H1 (cell line): ENCODE data around the gene TRDMT1. TPM values are rescaled to one million over a fixed set of nuclear protein-coding genes. Genes with fewer than 3 reads are reported as not detected.

ENCODE experiments used
- CTCF ChIA-PET: fragments of 300-600 bp; sonication (Branson Sonifier 250); formaldehyde crosslinking; loops from one replicate; lab custom pipeline; 2021; ENCODE audit not compliant: partially characterized antibody; lab: Charles Lee
- POLR2A ChIA-PET: fragments of 300-600 bp; sonication (Branson Sonifier 250); formaldehyde crosslinking; loops from one replicate; lab custom pipeline; 2021; ENCODE audit warnings: inconsistent platforms; ENCODE audit not compliant: partially characterized antibody; lab: Charles Lee
- DNase-seq, 2 experiments: peaks; one replicate each; pipeline versions ENCODE4 v3.0.0 to v3.0.0-alpha.2; 2010 to 2022; ENCODE audit warnings: low spot score in 2 of 2, low read depth in 1 of 2, mixed read lengths in 1 of 2
- FAIRE-seq: peaks from 2 replicates; lab custom pipeline; 2011; peaks lifted over from hg19 to GRCh38; lab: Jason Lieb, UNC
- H2AFZ ChIP-seq: 2 replicates; pipeline ENCODE4 v1.8.1; 2012; ENCODE audit warnings: low read length, inconsistent platforms
- H2AK5ac ChIP-seq: 2 replicates; pipeline ENCODE4 v1.6.1; 2013; ENCODE audit warnings: low read depth, low read length
- H2BK120ac ChIP-seq: replicated peaks from 2 replicates; pipeline ENCODE3; 2013; ENCODE audit warnings: low read depth, low read length, inconsistent platforms
- H2BK12ac ChIP-seq: 2 replicates; pipeline ENCODE4 v1.6.1; 2013; ENCODE audit warnings: low read depth, low read length
- H2BK15ac ChIP-seq: 2 replicates; pipeline ENCODE4 v1.6.1; 2013; ENCODE audit warnings: low read length
- H2BK20ac ChIP-seq: 2 replicates; pipeline ENCODE4 v1.6.1; 2013; ENCODE audit warnings: low read length
- H2BK5ac ChIP-seq: 2 replicates; pipeline ENCODE4 v1.6.1; 2013; ENCODE audit warnings: low read depth, low read length
- H3K14ac ChIP-seq: 2 replicates; pipeline ENCODE4 v1.6.1; 2013; ENCODE audit warnings: inconsistent platforms; ENCODE audit not compliant: insufficient read length
- H3K18ac ChIP-seq: 2 replicates; pipeline ENCODE4 v1.6.1; 2013; ENCODE audit warnings: low read length; ENCODE audit errors: extremely low read depth
- H3K23ac ChIP-seq: 2 replicates; pipeline ENCODE4 v1.6.1; 2013; ENCODE audit warnings: inconsistent platforms; ENCODE audit not compliant: insufficient read length
- H3K23me2 ChIP-seq: 2 replicates; pipeline ENCODE4 v1.6.1; 2013; ENCODE audit warnings: low read depth, low read length
- H3K27ac ChIP-seq: 2 replicates; pipeline ENCODE4 v1.6.1; 2011; ENCODE audit warnings: low read depth, low read length, inconsistent platforms
- H3K27me3 ChIP-seq, 4 experiments: replicated peaks in 1 of 4; 1 replicate in 1 of 4; 2 replicates in 3 of 4; pipeline versions ENCODE4 v1.6.1 to v1.8.1; 2011 to 2013; ENCODE audit warnings: low read length in 3 of 4, mild to moderate bottlenecking in 3 of 4, inconsistent platforms in 2 of 4, mixed read lengths in 2 of 4, moderate library complexity in 1 of 4; ENCODE audit not compliant: control insufficient read depth in 3 of 4, insufficient read depth in 3 of 4; ENCODE audit errors: extremely low read depth in 1 of 4
- H3K36me3 ChIP-seq, 4 experiments: 2 replicates each; pipeline versions ENCODE4 v1.6.1 to v1.8.1; 2011 to 2013; ENCODE audit warnings: mild to moderate bottlenecking in 4 of 4, low read length in 3 of 4, moderate library complexity in 2 of 4, control low read depth in 1 of 4, inconsistent platforms in 1 of 4; ENCODE audit not compliant: insufficient read depth in 4 of 4, control insufficient read depth in 2 of 4
- H3K4ac ChIP-seq: replicated peaks from 2 replicates; pipeline ENCODE3; 2013; ENCODE audit warnings: low read length, low read depth, mixed read lengths, inconsistent platforms; ENCODE audit not compliant: insufficient read length
- H3K4me1 ChIP-seq, 4 experiments: replicated peaks in 1 of 4; 1 replicate in 1 of 4; 2 replicates in 3 of 4; pipeline versions ENCODE4 v1.6.1 to v1.8.1; 2011 to 2013; ENCODE audit warnings: low read length in 3 of 4, inconsistent platforms in 2 of 4, mixed read lengths in 1 of 4; ENCODE audit not compliant: insufficient read depth in 4 of 4, control insufficient read depth in 3 of 4
- H3K4me2 ChIP-seq, 2 experiments: 2 replicates each; pipeline versions ENCODE4 v1.6.1 to v1.8.1; 2011 to 2013; ENCODE audit warnings: low read depth in 2 of 2, low read length in 2 of 2, control low read depth in 1 of 2, inconsistent platforms in 1 of 2, mild to moderate bottlenecking in 1 of 2; ENCODE audit not compliant: insufficient read depth in 1 of 2
- H3K4me3 ChIP-seq, 4 experiments: fragments of 200-600, 300-600 bp in 1 of 4; sonication (generic), shearing (Covaris generic), sonication (Bioruptor Twin) in 1 of 4; 2 replicates each; pipeline versions ENCODE4 v1.5.1 to v1.8.1; 2011 to 2016; ENCODE audit warnings: low read length in 4 of 4, low read depth in 3 of 4, control low read depth in 2 of 4, inconsistent platforms in 2 of 4, mild to moderate bottlenecking in 2 of 4, mixed read lengths in 1 of 4, moderate library complexity in 1 of 4; ENCODE audit not compliant: insufficient read depth in 2 of 4; ENCODE audit errors: extremely low read depth in 1 of 4
- H3K56ac ChIP-seq: replicated peaks from 2 replicates; pipeline ENCODE3; 2013; ENCODE audit warnings: low read depth, mild to moderate bottlenecking, mixed read lengths, low read length, inconsistent platforms; ENCODE audit not compliant: insufficient read length
- H3K79me1 ChIP-seq: 2 replicates; pipeline ENCODE4 v1.6.1; 2013; ENCODE audit warnings: low read depth, low read length, control low read depth
- H3K79me2 ChIP-seq, 2 experiments: 2 replicates each; pipeline versions ENCODE4 v1.6.1 to v1.8.1; 2012 to 2013; ENCODE audit warnings: low read length in 2 of 2, mild to moderate bottlenecking in 2 of 2, inconsistent platforms in 1 of 2; ENCODE audit not compliant: insufficient read depth in 2 of 2, control insufficient read depth in 1 of 2
- H3K9ac ChIP-seq, 4 experiments: replicated peaks in 1 of 4; 1 replicate in 1 of 4; 2 replicates in 3 of 4; pipeline versions ENCODE4 v1.6.1 to v1.8.1; 2011 to 2013; ENCODE audit warnings: low read depth in 3 of 4, low read length in 3 of 4, control low read depth in 2 of 4, mild to moderate bottlenecking in 2 of 4, moderate library complexity in 2 of 4, inconsistent platforms in 1 of 4; ENCODE audit errors: extremely low read depth in 1 of 4
- H3K9me3 ChIP-seq, 2 experiments: 2 replicates each; pipeline versions ENCODE4 v1.6.1 to v1.8.1; 2012 to 2013; ENCODE audit warnings: mild to moderate bottlenecking in 2 of 2, moderate library complexity in 2 of 2, control low read depth in 1 of 2, inconsistent platforms in 1 of 2, low read depth in 1 of 2, low read length in 1 of 2, mixed read lengths in 1 of 2; ENCODE audit not compliant: insufficient read depth in 2 of 2
- H4K20me1 ChIP-seq, 2 experiments: replicated peaks in 1 of 2; 2 replicates each; pipeline versions ENCODE3 to v1.8.1; 2011 to 2013; ENCODE audit warnings: inconsistent platforms in 2 of 2, low read length in 2 of 2, mild to moderate bottlenecking in 1 of 2; ENCODE audit not compliant: insufficient read depth in 2 of 2, control insufficient read depth in 1 of 2
- H4K5ac ChIP-seq: 2 replicates; pipeline ENCODE4 v1.6.1; 2013; ENCODE audit warnings: low read length, low read depth, mixed read lengths, inconsistent platforms; ENCODE audit not compliant: insufficient read length
- H4K8ac ChIP-seq: 2 replicates; pipeline ENCODE4 v1.8.0; 2013; ENCODE audit warnings: mild to moderate bottlenecking, moderate library complexity, low read length, inconsistent platforms; ENCODE audit not compliant: insufficient read depth; ENCODE audit errors: extremely low read depth
- H4K91ac ChIP-seq: replicated peaks from 2 replicates; pipeline ENCODE3; 2013; ENCODE audit warnings: low read length, mixed read lengths, inconsistent platforms; ENCODE audit not compliant: insufficient read length
- CEBPB ChIP-seq: IDR thresholded peaks from 2 replicates; pipeline ENCODE4 v1.6.1; 2012; ENCODE audit warnings: low read depth, low read length
- CREB1 ChIP-seq: IDR thresholded peaks from 2 replicates; pipeline ENCODE4 v1.6.1; 2012; ENCODE audit warnings: inconsistent platforms
- EZH2 ChIP-seq: fragments of 200-600 bp; sonication (generic); IDR thresholded peaks from 2 replicates; pipeline ENCODE4 v1.7.1; 2012; ENCODE audit warnings: low read depth, mild to moderate bottlenecking, moderate library complexity, low read length, inconsistent platforms; ENCODE audit not compliant: severe bottlenecking
- KDM1A ChIP-seq: fragments of 200-600, 300-600 bp; sonication (generic); IDR thresholded peaks from 2 replicates; pipeline ENCODE4 v1.7.1; 2016; ENCODE audit warnings: mild to moderate bottlenecking, low read length, borderline replicate concordance
- PHF8 ChIP-seq: fragments of 200-600 bp; sonication (generic); conservative IDR thresholded peaks from 2 replicates; pipeline ENCODE4 v1.7.1; 2012; ENCODE audit warnings: low read depth, mild to moderate bottlenecking, inconsistent platforms, low read length, moderate library complexity
- SAP30 ChIP-seq: fragments of 300-600 bp; sonication (generic); IDR thresholded peaks from 2 replicates; pipeline ENCODE4 v1.7.1; 2012; ENCODE audit warnings: low read length, moderate library complexity, mild to moderate bottlenecking, inconsistent platforms; ENCODE audit not compliant: insufficient read depth, insufficient replicate concordance
- SIRT6 ChIP-seq: IDR thresholded peaks from one replicate; pipeline ENCODE4 v1.7.1; 2012; ENCODE audit warnings: low read length, inconsistent platforms
- SUZ12 ChIP-seq: fragments of 200-600 bp; sonication (generic); IDR thresholded peaks from 2 replicates; pipeline ENCODE4 v1.6.1; 2012; ENCODE audit warnings: mild to moderate bottlenecking, inconsistent platforms, low read length, moderate library complexity, mixed read lengths
- TEAD4 ChIP-seq: IDR thresholded peaks from 2 replicates; pipeline ENCODE4 v1.6.1; 2012; ENCODE audit warnings: low read depth, low read length, inconsistent platforms, mixed read lengths
- WGBS, 2 experiments: shearing (Covaris generic) in 1 of 2; methylation state at CpG; one replicate each; pipeline versions ENCODE4 v1.1.6 to v1.1.7; 2013 to 2015; ENCODE audit warnings: low lambda C conversion rate in 2 of 2, mixed read lengths in 2 of 2, inconsistent platforms in 1 of 2, low coverage in 1 of 2, missing lambda C conversion rate in 1 of 2; ENCODE audit not compliant: insufficient replicate concordance in 2 of 2, insufficient coverage in 1 of 2, insufficient read length in 1 of 2; ENCODE audit errors: extremely low coverage in 1 of 2, missing lambda C conversion rate in 1 of 2; 5-methylcytosine and 5-hydroxymethylcytosine counted together
- polyA plus RNA-seq, 7 experiments: library from polyadenylated mRNA; depleted of rRNA in 3 of 7; stranded (reverse) in 5 of 7; unstranded in 2 of 7; fragments of >200 nt in 5 of 7; fragments of 200-250 nt in 2 of 7; gene quantifications; 1 replicate in 5 of 7; 2 replicates in 1 of 7; 4 replicates in 1 of 7; pipeline versions ENCODE4 v1.2.1 to v1.2.3, GENCODE V29; 2011 to 2013; ENCODE audit warnings: missing spikeins in 2 of 7, mixed read lengths in 2 of 7
- total RNA-seq: library from RNA; stranded (reverse); fragmentation: NEBNext Ultra II Directional; extraction: Animal tissue kit (Norgen Biotek cat#: 25700); gene quantifications from 2 replicates; pipeline ENCODE4 v1.2.1, GENCODE V29; 2021

The TRDMT1 gene
- total and polyA plus RNA-seq, 2 of the 8 experiments (the other 6 are each of a cell fraction or from before 2014, with no cell fraction given) = 7.4 to 21.4 TPM

- 83% methylated on average over 2 of the region's 2 CpGs; no CpG with 5 or more reads in 1 of the 2 experiments for WGBS, 2 experiments
- POLR2A ChIA-PET = no interaction called here
- no peak for DNase-seq
These were observed 92.4 kb downstream of the TRDMT1 start for GRCh38 chr10:17109046-17109445.

More at GRCh38 chr10:17109046-17109445, 92.4 kb downstream of the TRDMT1 start:
- no peaks in the 10 kb centered on the region for H3K23me2 ChIP-seq
- H3K4me1 ChIP-seq = no peaks in the 10 kb centered on the region
- no peak overlapping the region for H2AFZ ChIP-seq
- CTCF ChIA-PET = no interaction called here
- no peak overlapping the region for H2AK5ac ChIP-seq
- H3K23ac ChIP-seq = no peak overlapping the region
- no peak overlapping the region for H3K27ac ChIP-seq
- no peak overlapping the region for H3K9ac ChIP-seq
- H3K36me3 ChIP-seq = no peaks in the 10 kb centered on the region
- no peak overlapping the region for H4K5ac ChIP-seq
- H2BK20ac ChIP-seq = no peak overlapping the region
- no peak overlapping the region for H3K18ac ChIP-seq
- no peak overlapping the region for H4K8ac ChIP-seq
- H2BK12ac ChIP-seq = no peak overlapping the region
- H2BK120ac ChIP-seq = no peak overlapping the region
- no peaks in the 10 kb centered on the region for H3K79me1 ChIP-seq
- H3K14ac ChIP-seq = no peak overlapping the region
- no peaks in the 10 kb centered on the region for H3K27me3 ChIP-seq
- no peaks in the 10 kb centered on the region for H3K9me3 ChIP-seq
- TF ChIP-seq PHF8 (no peak), SAP30 (no peak), KDM1A (no peak), EZH2 (no peak), SUZ12 (no peak), TEAD4 (no peak), CEBPB (no peak), SIRT6 (no peak), CREB1 (no peak)
- TF ChIP-seq, all 59 proteins: peak for 0
- Histone ChIP-seq H3K79me2 (no peaks in the 10 kb centered on the region), H4K91ac (no peak overlapping the region), H3K56ac (no peak overlapping the region), H3K4me2 (no peak overlapping the region), H4K20me1 (no peaks in the 10 kb centered on the region), H3K4ac (no peak overlapping the region), H3K4me3 (no peak overlapping the region), H2BK15ac (no peak overlapping the region), H2BK5ac (no peak overlapping the region)
- no peak for FAIRE-seq
